Right renal pelvis (tissue), 4 donors: ENCODE data around the gene NUDT9. TPM values are rescaled to one million over a fixed set of nuclear protein-coding genes. Genes with fewer than 3 reads are reported as not detected.
"Not testable (repeated sequence)": the region's sequence is repeated elsewhere in the genome, so short reads cannot be mapped to it uniquely, and the experiment has no call there.

Experiments
- DNase-seq, 4 donors: peaks; one replicate each; pipeline ENCODE4 v3.0.0-alpha.2; 2013; ENCODE audit warnings: low read depth in 4 of 4, low spot score in 3 of 4, missing footprints in 1 of 4
- polyA plus RNA-seq, 4 donors: library from polyadenylated mRNA; unstranded; fragments of 120-200 nt; gene quantifications; one replicate each; pipeline ENCODE4 v1.2.1, GENCODE V29; 2013; ENCODE audit not compliant: insufficient read length in 4 of 4

The NUDT9 gene
- polyA plus RNA-seq: 10 to 100 TPM; 69.1 to 76.6 (median 72.4) TPM

- DNase-seq: peak; percentile 89 to 95 (median 92)
Observed at GRCh38 chr4:87422104-87423052, at the start of gene NUDT9. Gene NUDT9 (plus strand): TSS chr4:87422573. CDS start chr4:87422906, 333 bp downstream.

- peak; percentile 20 to 36 (median 22) for DNase-seq
Observed at GRCh38 chr4:87375719-87376291, 46.6 kb upstream of the NUDT9 start.

GRCh38 chr4:87377816-87378215 is 44.6 kb upstream of the NUDT9 start:
- no peak for DNase-seq

GRCh38 chr4:87382116-87382515 is 40.3 kb upstream of the NUDT9 start:
- DNase-seq: no peak

- no peak for DNase-seq
Observed at GRCh38 chr4:87382931-87383330, 39.4 kb upstream of the NUDT9 start.

GRCh38 chr4:87384466-87385132 is 37.8 kb upstream of the NUDT9 start:
- DNase-seq: not testable (repeated sequence)

- DNase-seq: no peak
Observed at GRCh38 chr4:87387237-87387636, 35.1 kb upstream of the NUDT9 start.

- DNase-seq: no peak
Observed at GRCh38 chr4:87388901-87389300, 33.5 kb upstream of the NUDT9 start.

GRCh38 chr4:87390055-87390454 is 32.3 kb upstream of the NUDT9 start:
- not testable (repeated sequence) for DNase-seq

GRCh38 chr4:87390551-87390890 is 31.9 kb upstream of the NUDT9 start:
- no peak for DNase-seq

- peak; percentile 77 to 90 (median 80) for DNase-seq
Observed at GRCh38 chr4:87390891-87391575, 31.3 kb upstream of the NUDT9 start, which contains the start of gene HSD17B11. Gene HSD17B11 (minus strand): TSS chr4:87391188. CDS start chr4:87391070, 118 bp downstream.

GRCh38 chr4:87391576-87392054 is 30.8 kb upstream of the NUDT9 start:
- DNase-seq: no peak

GRCh38 chr4:87392183-87392582 is 30.2 kb upstream of the NUDT9 start:
- DNase-seq: no peak

- DNase-seq: not testable (repeated sequence)
Observed at GRCh38 chr4:87395073-87395472, 27.3 kb upstream of the NUDT9 start.

GRCh38 chr4:87395851-87396250 is 26.5 kb upstream of the NUDT9 start:
- DNase-seq: not testable (repeated sequence)

- no peak for DNase-seq
Observed at GRCh38 chr4:87399148-87399547, 23.2 kb upstream of the NUDT9 start.

GRCh38 chr4:87399954-87400353 is 22.4 kb upstream of the NUDT9 start:
- DNase-seq: no peak

- not testable (repeated sequence) for DNase-seq
Observed at GRCh38 chr4:87403732-87404131, 18.6 kb upstream of the NUDT9 start.

GRCh38 chr4:87405211-87405820 is 17.1 kb upstream of the NUDT9 start:
- no peak for DNase-seq

GRCh38 chr4:87406462-87406861 is 15.9 kb upstream of the NUDT9 start:
- no peak for DNase-seq
